Measurements from ENCODE around the gene MSX2. TPM values are rescaled to one million over a fixed set of nuclear protein-coding genes. Genes with fewer than 3 reads are reported as not detected.

Gene MSX2
- total RNA-seq, 1 donor from 2014 or later = not detected

DNA sequence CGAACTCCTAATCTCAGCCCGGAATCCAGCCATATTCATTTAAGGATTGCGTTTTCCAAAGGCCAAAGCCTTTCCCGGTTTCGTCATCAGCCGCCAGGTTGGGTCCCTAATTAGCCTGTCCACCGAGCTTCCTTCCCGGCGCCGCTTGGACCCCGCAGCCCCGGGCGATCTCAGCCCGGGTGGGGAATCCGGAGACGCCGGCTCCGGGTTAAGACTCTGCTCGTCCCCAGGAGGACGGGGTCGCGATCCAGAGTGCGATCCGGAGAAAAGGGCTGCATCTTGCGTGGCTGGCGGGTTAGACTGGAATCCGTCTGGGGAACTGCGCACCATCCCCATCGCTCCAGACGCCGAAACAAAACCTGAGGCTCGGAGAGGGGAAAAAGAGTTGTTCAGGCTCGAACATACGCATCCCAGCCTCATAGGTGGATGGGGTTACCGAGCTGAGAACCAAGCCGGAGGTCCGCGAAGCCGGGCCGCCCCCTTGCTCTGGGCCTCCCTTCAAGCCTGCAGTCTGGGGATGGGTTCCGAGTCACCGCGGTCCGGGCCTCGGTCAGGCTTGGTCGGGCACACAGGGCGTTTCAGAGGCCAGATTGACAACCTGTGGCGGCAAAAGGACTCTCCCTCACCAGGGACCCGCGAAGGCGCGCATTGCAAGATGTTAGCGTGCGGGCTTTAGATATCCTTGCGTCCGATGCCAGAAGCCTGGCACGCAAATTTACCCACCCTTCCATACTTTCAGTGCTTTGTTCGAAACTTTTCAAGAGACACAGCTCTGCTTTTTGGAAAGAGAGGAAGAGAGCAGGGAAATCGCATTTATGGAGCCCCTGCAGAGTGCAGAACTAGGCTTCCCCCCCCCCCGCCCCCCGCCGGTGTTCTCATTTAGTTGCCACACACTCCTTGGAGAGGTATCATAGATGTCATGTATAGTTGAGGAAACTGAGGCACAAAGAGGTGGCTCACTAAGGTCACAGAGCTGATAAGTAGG lies 7.9 kb downstream of the MSX2 start:
- intact Hi-C loops (cut with micrococcal nuclease) = no loop called here

GRCh38 chr5:174733091-174733690 lies 8.8 kb downstream of the MSX2 start:
- intact Hi-C loops (cut with micrococcal nuclease) = no loop called here

More for the DNA sequence above, 7.9 kb downstream of the MSX2 start:
- Mint-ChIP-seq H3K27ac (no peak overlapping the region), H3K27me3 (ENCODE audit: insufficient read depth) (peaks cover 79% of the 10 kb centered on the region), H3K36me3 (ENCODE audit: low read depth) (peaks cover 3% of the 10 kb centered on the region), H3K4me3 (no peak overlapping the region), H3K9me3 (no peaks in the 10 kb centered on the region), H3K4me1 (ENCODE audit: low read depth) (no peaks in the 10 kb centered on the region)
- DNase-seq (ENCODE audit: low spot score) = no peak

GRCh38 chr5:174733836-174734235 lies 9.5 kb downstream of the MSX2 start:
- Mint-ChIP-seq H3K36me3 (ENCODE audit: low read depth) (peaks cover 3% of the 10 kb centered on the region), H3K27ac (no peak overlapping the region), H3K9me3 (no peaks in the 10 kb centered on the region), H3K27me3 (ENCODE audit: insufficient read depth) (peaks cover 68% of the 10 kb centered on the region), H3K4me1 (ENCODE audit: low read depth) (no peaks in the 10 kb centered on the region), H3K4me3 (no peak overlapping the region)
- intact Hi-C loops (cut with micrococcal nuclease) = no loop called here
- no peak for DNase-seq (ENCODE audit: low spot score)

More at GRCh38 chr5:174733091-174733690, 8.8 kb downstream of the MSX2 start:
- H3K27me3 Mint-ChIP-seq (ENCODE audit: insufficient read depth) = peaks cover 73% of the 10 kb centered on the region
- no peaks in the 10 kb centered on the region for H3K9me3 Mint-ChIP-seq
- no peak for DNase-seq (ENCODE audit: low spot score)
- peaks cover 3% of the 10 kb centered on the region for H3K36me3 Mint-ChIP-seq (ENCODE audit: low read depth)
- H3K27ac Mint-ChIP-seq = no peak overlapping the region
- no peak overlapping the region for H3K4me3 Mint-ChIP-seq
- H3K4me1 Mint-ChIP-seq (ENCODE audit: low read depth) = no peaks in the 10 kb centered on the region

DNA sequence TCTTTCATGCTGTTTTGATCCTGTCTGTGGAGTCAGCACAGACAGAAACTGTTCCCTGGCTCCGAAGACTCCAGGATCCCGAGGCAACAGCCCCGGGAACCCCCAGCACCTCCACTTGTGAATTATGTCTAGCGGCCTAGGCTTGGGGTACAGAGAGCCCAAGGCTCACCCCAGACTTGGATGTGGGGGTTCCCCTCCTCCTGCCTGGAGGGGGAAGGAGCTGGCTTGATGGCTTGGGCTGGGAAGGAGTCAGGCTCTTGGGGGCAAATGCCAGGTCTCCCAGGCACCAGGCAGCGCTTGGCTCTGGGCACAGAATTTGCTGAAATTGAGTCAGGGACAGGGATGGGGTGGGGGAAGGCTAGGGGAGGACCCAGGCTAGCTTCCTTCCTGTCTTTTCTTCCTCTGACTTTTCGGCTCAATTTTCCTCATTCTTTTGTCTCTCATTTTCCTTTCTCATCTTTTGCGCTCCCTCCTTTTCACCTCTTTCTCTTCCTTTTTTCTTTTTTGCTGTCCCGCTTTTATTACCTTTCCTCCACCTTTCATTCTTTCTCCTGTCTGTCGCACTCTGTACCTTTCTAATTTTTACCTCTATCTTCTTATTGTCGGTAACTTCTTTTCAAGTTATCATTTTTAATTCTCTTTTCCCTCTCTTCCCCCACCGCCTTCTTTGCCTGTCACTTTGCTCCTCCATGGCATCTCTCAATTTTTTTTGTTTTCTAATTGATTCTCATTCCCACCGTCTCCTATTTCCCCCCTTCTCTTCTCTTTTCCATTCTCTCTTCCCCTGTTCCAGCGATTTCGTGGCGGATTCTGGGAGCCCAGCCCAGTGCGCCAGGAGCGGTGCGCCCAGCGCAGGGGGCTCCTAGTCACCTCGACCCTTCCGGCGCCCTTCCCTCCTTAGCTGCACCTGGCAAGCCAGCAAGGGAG lies 10.5 kb downstream of the MSX2 start:
- H3K27me3 Mint-ChIP-seq (ENCODE audit: insufficient read depth) = peaks cover 62% of the 10 kb centered on the region
- peaks cover 3% of the 10 kb centered on the region for H3K36me3 Mint-ChIP-seq (ENCODE audit: low read depth)
- no peak for DNase-seq (ENCODE audit: low spot score)
- intact Hi-C loops (cut with micrococcal nuclease) = no loop called here
- no peaks in the 10 kb centered on the region for H3K9me3 Mint-ChIP-seq
- H3K4me3 Mint-ChIP-seq = no peak overlapping the region
- H3K27ac Mint-ChIP-seq = no peak overlapping the region
- no peaks in the 10 kb centered on the region for H3K4me1 Mint-ChIP-seq (ENCODE audit: low read depth)

GRCh38 chr5:174735498-174736330 lies 11.3 kb downstream of the MSX2 start:
- Mint-ChIP-seq H3K9me3 (no peaks in the 10 kb centered on the region), H3K4me1 (ENCODE audit: low read depth) (no peaks in the 10 kb centered on the region)

GRCh38 chr5:174736331-174736721 lies 11.9 kb downstream of the MSX2 start:
- no peaks in the 10 kb centered on the region for H3K4me1 Mint-ChIP-seq (ENCODE audit: low read depth)
- no peak overlapping the region for H3K27ac Mint-ChIP-seq
- no peaks in the 10 kb centered on the region for H3K9me3 Mint-ChIP-seq
- intact Hi-C loops (cut with micrococcal nuclease) = no loop called here
- no peak for DNase-seq (ENCODE audit: low spot score)
- H3K27me3 Mint-ChIP-seq (ENCODE audit: insufficient read depth) = peaks cover 53% of the 10 kb centered on the region
- no peak overlapping the region for H3K4me3 Mint-ChIP-seq
- H3K36me3 Mint-ChIP-seq (ENCODE audit: low read depth) = peaks cover 1% of the 10 kb centered on the region

More at GRCh38 chr5:174735498-174736330, 11.3 kb downstream of the MSX2 start:
- peaks cover 3% of the 10 kb centered on the region for H3K36me3 Mint-ChIP-seq (ENCODE audit: low read depth)
- peaks cover 59% of the 10 kb centered on the region for H3K27me3 Mint-ChIP-seq (ENCODE audit: insufficient read depth)
- no peak for DNase-seq (ENCODE audit: low spot score)
- H3K27ac Mint-ChIP-seq = no peak overlapping the region
- intact Hi-C loops (cut with micrococcal nuclease) = no loop called here
- no peak overlapping the region for H3K4me3 Mint-ChIP-seq

- Mint-ChIP-seq H3K36me3 (ENCODE audit: low read depth) (peaks cover 1% of the 10 kb centered on the region), H3K4me3 (no peak overlapping the region), H3K9me3 (no peaks in the 10 kb centered on the region), H3K27me3 (ENCODE audit: insufficient read depth) (peaks cover 49% of the 10 kb centered on the region), H3K4me1 (ENCODE audit: low read depth) (no peaks in the 10 kb centered on the region), H3K27ac (no peak overlapping the region)
- intact Hi-C loops (cut with micrococcal nuclease) = no loop called here
- no peak for DNase-seq (ENCODE audit: low spot score)
Observed at GRCh38 chr5:174736777-174737176, 12.4 kb downstream of the MSX2 start.

DNA sequence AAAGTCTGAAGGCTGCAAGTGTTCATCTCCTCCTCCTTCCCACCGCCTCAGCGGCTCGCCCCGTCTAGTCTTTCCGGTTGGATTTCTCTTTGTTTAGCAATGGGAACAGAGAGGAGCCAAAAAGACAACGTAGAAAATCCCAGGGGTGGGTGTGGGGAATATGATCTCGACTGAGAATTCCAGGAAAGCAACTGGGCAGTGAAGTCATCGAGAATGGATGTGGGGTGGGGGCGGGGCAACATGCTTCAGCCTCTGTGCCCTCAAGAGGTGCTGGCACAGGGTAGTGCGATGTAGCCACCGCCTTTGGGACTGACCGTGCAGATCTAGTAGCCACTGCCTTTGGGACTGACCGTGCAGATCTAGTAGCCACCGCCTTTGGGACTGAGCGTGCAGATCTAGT lies 12.9 kb downstream of the MSX2 start:
- peaks cover 1% of the 10 kb centered on the region for H3K36me3 Mint-ChIP-seq (ENCODE audit: low read depth)
- peaks cover 48% of the 10 kb centered on the region for H3K27me3 Mint-ChIP-seq (ENCODE audit: insufficient read depth)
- no peak overlapping the region for H3K4me3 Mint-ChIP-seq
- H3K9me3 Mint-ChIP-seq = no peaks in the 10 kb centered on the region
- DNase-seq (ENCODE audit: low spot score) = no peak
- H3K4me1 Mint-ChIP-seq (ENCODE audit: low read depth) = no peaks in the 10 kb centered on the region
- H3K27ac Mint-ChIP-seq = no peak overlapping the region
- intact Hi-C loops (cut with micrococcal nuclease) = no loop called here

GRCh38 chr5:174741352-174741751 lies 17.0 kb downstream of the MSX2 start:
- peaks cover 6% of the 10 kb centered on the region for H3K9me3 Mint-ChIP-seq
- peaks cover 3% of the 10 kb centered on the region for H3K36me3 Mint-ChIP-seq (ENCODE audit: low read depth)
- H3K27me3 Mint-ChIP-seq (ENCODE audit: insufficient read depth) = peaks cover 11% of the 10 kb centered on the region
- H3K27ac Mint-ChIP-seq = no peak overlapping the region
- intact Hi-C loops (cut with micrococcal nuclease) = no loop called here
- H3K4me3 Mint-ChIP-seq = no peak overlapping the region
- no peak for DNase-seq (ENCODE audit: low spot score)
- no peaks in the 10 kb centered on the region for H3K4me1 Mint-ChIP-seq (ENCODE audit: low read depth)

DNA sequence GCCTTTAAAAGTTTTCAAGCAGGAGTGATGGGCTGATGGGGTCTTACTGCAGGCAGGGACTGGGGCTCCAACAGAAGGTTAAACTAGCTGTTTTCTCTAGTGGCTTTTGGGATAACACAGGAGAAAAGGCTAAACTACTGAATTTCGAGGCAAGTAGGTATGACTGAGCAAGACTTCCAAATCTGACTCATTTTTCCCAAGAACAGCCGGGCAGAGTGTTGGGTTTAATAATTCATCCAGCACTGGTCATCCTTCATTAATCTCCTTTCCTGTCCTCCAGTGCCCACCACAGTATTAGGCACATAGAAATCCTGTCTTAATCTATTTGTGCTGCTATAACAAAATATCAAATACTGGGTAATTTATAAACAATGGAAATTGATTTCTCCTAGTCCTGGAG lies 20.5 kb downstream of the MSX2 start:
- no peak for DNase-seq (ENCODE audit: low spot score)
- Mint-ChIP-seq H3K36me3 (ENCODE audit: low read depth) (peaks cover 2% of the 10 kb centered on the region), H3K27ac (no peak overlapping the region), H3K4me1 (ENCODE audit: low read depth) (no peaks in the 10 kb centered on the region), H3K4me3 (no peak overlapping the region), H3K9me3 (peaks cover 6% of the 10 kb centered on the region), H3K27me3 (ENCODE audit: insufficient read depth) (no peaks in the 10 kb centered on the region)
- intact Hi-C loops (cut with micrococcal nuclease) = no loop called here

- Mint-ChIP-seq H3K9me3 (peaks cover 6% of the 10 kb centered on the region), H3K27ac (no peak overlapping the region), H3K4me3 (no peak overlapping the region), H3K27me3 (ENCODE audit: insufficient read depth) (peaks cover 7% of the 10 kb centered on the region), H3K4me1 (ENCODE audit: low read depth) (no peaks in the 10 kb centered on the region), H3K36me3 (ENCODE audit: low read depth) (peaks cover 2% of the 10 kb centered on the region)
- no peak for DNase-seq (ENCODE audit: low spot score)
- intact Hi-C loops (cut with micrococcal nuclease) = no loop called here
Observed at GRCh38 chr5:174745590-174746103, 21.3 kb downstream of the MSX2 start.

- Mint-ChIP-seq H3K9me3 (no peaks in the 10 kb centered on the region), H3K4me3 (no peak overlapping the region), H3K36me3 (ENCODE audit: low read depth) (no peaks in the 10 kb centered on the region), H3K4me1 (ENCODE audit: low read depth) (no peaks in the 10 kb centered on the region), H3K27me3 (ENCODE audit: insufficient read depth) (peaks cover 10% of the 10 kb centered on the region), H3K27ac (no peak overlapping the region)
- DNase-seq (ENCODE audit: low spot score) = no peak
- intact Hi-C loops (cut with micrococcal nuclease) = no loop called here
Observed at GRCh38 chr5:174750711-174751110, 26.3 kb downstream of the MSX2 start.

Measured in activated T-helper 1 cell treated with anti-CD3 and anti-CD28 coated beads, Interleukin-12 subunit alpha, Interleukin-12 subunit beta, Interleukin-2, Interleukin-4 antibody, amounts not matched to agents 30 ng/mL and 10 ng/mL and 1 ng/mL, durations not matched to agents 14 hours and 24 hours and 36 hours (primary cell).